ENCODE measurements around the gene FGGY.

GRCh38 chr1:59683197-59683596, 386.3 kb downstream of the FGGY start:
- TF ChIP-seq CTCF (IDR thresholded peaks at IDR 0.05; ENCODE audit: low read depth, low read length) (no peak), POLR2A (IDR thresholded peaks at IDR 0.05; ENCODE audit: extremely low read depth, insufficient read length) (no peak), MAX (IDR thresholded peaks at IDR 0.05; ENCODE audit: low read depth, low read length) (no peak)
